HepG2 (cell line): ENCODE results near the gene EPHA2. TPM values are rescaled to one million over a fixed set of nuclear protein-coding genes. Genes with fewer than 3 reads are reported as not detected.

Source experiments
- AHR ChIP-seq: IDR thresholded peaks from 2 replicates; pipeline ENCODE4 v1.6.1; 2018; ENCODE audit warnings: missing genetic modification reagents, missing compliant biosample characterization
- ATF1 ChIP-seq: IDR thresholded peaks from 2 replicates; pipeline ENCODE4 v1.6.1; 2016; ENCODE audit warnings: mild to moderate bottlenecking, control low read depth
- EEA1 ChIP-seq: sonication (generic); formaldehyde crosslinking; IDR thresholded peaks from 2 replicates; pipeline ENCODE4 v1.5.1; 2020; ENCODE audit warnings: mild to moderate bottlenecking, missing genetic modification reagents, borderline replicate concordance
- ETV5 ChIP-seq: IDR thresholded peaks from 2 replicates; pipeline ENCODE4 v1.6.1; 2018; ENCODE audit warnings: missing biosample characterization, missing genetic modification reagents, inconsistent platforms, borderline replicate concordance
- HOXA3 ChIP-seq: sonication (generic); formaldehyde crosslinking; IDR thresholded peaks from 2 replicates; pipeline ENCODE4 v1.5.0; 2020; ENCODE audit warnings: missing genetic modification reagents
- NR1H2 ChIP-seq: sonication (generic); formaldehyde crosslinking; IDR thresholded peaks from 2 replicates; pipeline ENCODE4 v1.8.1; 2022; ENCODE audit warnings: low read depth, missing genetic modification reagents, borderline replicate concordance
- PHF5A ChIP-seq: IDR thresholded peaks from one replicate; pipeline ENCODE4 v1.6.1; 2018; ENCODE audit warnings: low read depth, missing genetic modification reagents; ENCODE audit not compliant: unreplicated experiment
- ZNF160 ChIP-seq: sonication (generic); formaldehyde crosslinking; IDR thresholded peaks from 2 replicates; pipeline ENCODE4 v1.8.0; 2022; ENCODE audit warnings: mild to moderate bottlenecking, inconsistent platforms, missing genetic modification reagents
- ZNF3 ChIP-seq: IDR thresholded peaks from 2 replicates; pipeline ENCODE4 v1.7.0; 2017; ENCODE audit warnings: inconsistent platforms
- ZNF331 ChIP-seq: sonication (generic); formaldehyde crosslinking; IDR thresholded peaks from 2 replicates; pipeline ENCODE4 v1.4.0; 2020; ENCODE audit warnings: missing genetic modification reagents
- ZNF513 ChIP-seq: sonication (generic); formaldehyde crosslinking; conservative IDR thresholded peaks from 2 replicates; pipeline ENCODE4 v1.5.0; 2020; ENCODE audit warnings: missing genetic modification reagents
- ZNF598 ChIP-seq: sonication (generic); formaldehyde crosslinking; IDR thresholded peaks from 2 replicates; pipeline ENCODE4 v1.5.1; 2020; ENCODE audit warnings: mild to moderate bottlenecking, missing genetic modification reagents, borderline replicate concordance
- ZNF703 ChIP-seq: sonication (generic); formaldehyde crosslinking; IDR thresholded peaks from 2 replicates; pipeline ENCODE4 v1.5.1; 2020; ENCODE audit warnings: missing genetic modification reagents, mild to moderate bottlenecking, moderate library complexity, borderline replicate concordance
- polyA plus RNA-seq, 8 experiments: library from polyadenylated mRNA; depleted of rRNA in 3 of 8; stranded (reverse) in 7 of 8; unstranded in 1 of 8; fragments of >200 nt; fragmentation: Illumina TruSeq in 4 of 8; extraction: Trizol in 4 of 8; gene quantifications; 2 replicates each; pipeline versions ENCODE4 v1.2.1 to v1.2.3, GENCODE V29; 2011 to 2016; ENCODE audit warnings: low read depth in 4 of 8, missing spikeins in 1 of 8, mixed read lengths in 1 of 8; ENCODE audit not compliant: insufficient read depth in 1 of 8
- total RNA-seq, 5 experiments: library from RNA; depleted of rRNA; stranded (reverse); fragments of >200 nt; fragmentation: Illumina TruSeq; extraction: Trizol; gene quantifications; 2 replicates each; pipeline ENCODE4 v1.2.3, GENCODE V29; 2016; ENCODE audit warnings: low read depth in 1 of 5
- TF ChIP-seq, protein P1 (sequence below): sonication (generic); formaldehyde crosslinking; IDR thresholded peaks from 2 replicates; pipeline ENCODE4 v1.4.0; 2020; ENCODE audit warnings: missing genetic modification reagents
- TF ChIP-seq, protein P2 (sequence below): sonication (generic); formaldehyde crosslinking; IDR thresholded peaks from 2 replicates; pipeline ENCODE4 v1.4.0; 2020; ENCODE audit warnings: missing genetic modification reagents, borderline replicate concordance
- TF ChIP-seq, protein P3 (sequence below), 2 experiments: sonication (generic) in 1 of 2; formaldehyde crosslinking in 1 of 2; IDR thresholded peaks; 2 replicates each; pipeline versions ENCODE4 v1.4.0 to v1.6.1; 2016 to 2020; ENCODE audit warnings: borderline replicate concordance in 1 of 2, low read depth in 1 of 2, mild to moderate bottlenecking in 1 of 2, missing genetic modification reagents in 1 of 2

Gene EPHA2
- total and polyA plus RNA-seq, 2 of the 13 experiments (the other 11 are each of a cell fraction or from before 2014, with no cell fraction given) = 33.6 to 53.6 TPM

GRCh38 chr1:16187748-16188401 lies 32.0 kb upstream of the EPHA2 start (continued):
- TF ChIP-seq, protein P1, sequence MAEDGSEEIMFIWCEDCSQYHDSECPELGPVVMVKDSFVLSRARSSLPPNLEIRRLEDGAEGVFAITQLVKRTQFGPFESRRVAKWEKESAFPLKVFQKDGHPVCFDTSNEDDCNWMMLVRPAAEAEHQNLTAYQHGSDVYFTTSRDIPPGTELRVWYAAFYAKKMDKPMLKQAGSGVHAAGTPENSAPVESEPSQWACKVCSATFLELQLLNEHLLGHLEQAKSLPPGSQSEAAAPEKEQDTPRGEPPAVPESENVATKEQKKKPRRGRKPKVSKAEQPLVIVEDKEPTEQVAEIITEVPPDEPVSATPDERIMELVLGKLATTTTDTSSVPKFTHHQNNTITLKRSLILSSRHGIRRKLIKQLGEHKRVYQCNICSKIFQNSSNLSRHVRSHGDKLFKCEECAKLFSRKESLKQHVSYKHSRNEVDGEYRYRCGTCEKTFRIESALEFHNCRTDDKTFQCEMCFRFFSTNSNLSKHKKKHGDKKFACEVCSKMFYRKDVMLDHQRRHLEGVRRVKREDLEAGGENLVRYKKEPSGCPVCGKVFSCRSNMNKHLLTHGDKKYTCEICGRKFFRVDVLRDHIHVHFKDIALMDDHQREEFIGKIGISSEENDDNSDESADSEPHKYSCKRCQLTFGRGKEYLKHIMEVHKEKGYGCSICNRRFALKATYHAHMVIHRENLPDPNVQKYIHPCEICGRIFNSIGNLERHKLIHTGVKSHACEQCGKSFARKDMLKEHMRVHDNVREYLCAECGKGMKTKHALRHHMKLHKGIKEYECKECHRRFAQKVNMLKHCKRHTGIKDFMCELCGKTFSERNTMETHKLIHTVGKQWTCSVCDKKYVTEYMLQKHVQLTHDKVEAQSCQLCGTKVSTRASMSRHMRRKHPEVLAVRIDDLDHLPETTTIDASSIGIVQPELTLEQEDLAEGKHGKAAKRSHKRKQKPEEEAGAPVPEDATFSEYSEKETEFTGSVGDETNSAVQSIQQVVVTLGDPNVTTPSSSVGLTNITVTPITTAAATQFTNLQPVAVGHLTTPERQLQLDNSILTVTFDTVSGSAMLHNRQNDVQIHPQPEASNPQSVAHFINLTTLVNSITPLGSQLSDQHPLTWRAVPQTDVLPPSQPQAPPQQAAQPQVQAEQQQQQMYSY (CRISPR knock-in tag) = no peak
- TF ChIP-seq, protein P2, sequence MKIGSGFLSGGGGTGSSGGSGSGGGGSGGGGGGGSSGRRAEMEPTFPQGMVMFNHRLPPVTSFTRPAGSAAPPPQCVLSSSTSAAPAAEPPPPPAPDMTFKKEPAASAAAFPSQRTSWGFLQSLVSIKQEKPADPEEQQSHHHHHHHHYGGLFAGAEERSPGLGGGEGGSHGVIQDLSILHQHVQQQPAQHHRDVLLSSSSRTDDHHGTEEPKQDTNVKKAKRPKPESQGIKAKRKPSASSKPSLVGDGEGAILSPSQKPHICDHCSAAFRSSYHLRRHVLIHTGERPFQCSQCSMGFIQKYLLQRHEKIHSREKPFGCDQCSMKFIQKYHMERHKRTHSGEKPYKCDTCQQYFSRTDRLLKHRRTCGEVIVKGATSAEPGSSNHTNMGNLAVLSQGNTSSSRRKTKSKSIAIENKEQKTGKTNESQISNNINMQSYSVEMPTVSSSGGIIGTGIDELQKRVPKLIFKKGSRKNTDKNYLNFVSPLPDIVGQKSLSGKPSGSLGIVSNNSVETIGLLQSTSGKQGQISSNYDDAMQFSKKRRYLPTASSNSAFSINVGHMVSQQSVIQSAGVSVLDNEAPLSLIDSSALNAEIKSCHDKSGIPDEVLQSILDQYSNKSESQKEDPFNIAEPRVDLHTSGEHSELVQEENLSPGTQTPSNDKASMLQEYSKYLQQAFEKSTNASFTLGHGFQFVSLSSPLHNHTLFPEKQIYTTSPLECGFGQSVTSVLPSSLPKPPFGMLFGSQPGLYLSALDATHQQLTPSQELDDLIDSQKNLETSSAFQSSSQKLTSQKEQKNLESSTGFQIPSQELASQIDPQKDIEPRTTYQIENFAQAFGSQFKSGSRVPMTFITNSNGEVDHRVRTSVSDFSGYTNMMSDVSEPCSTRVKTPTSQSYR (CRISPR knock-in tag) = no peak
- TF ChIP-seq ETV5 (peak; percentile 52; the same call in 1 of the 2 replicates), ZNF513 (no peak), ZNF331 (no peak), PHF5A (CRISPR knock-in tag) (no peak), ZNF703 (CRISPR knock-in tag) (no peak), ZNF160 (no peak), ATF1 (CRISPR knock-in tag) (no peak), ZNF3 (CRISPR knock-in tag) (no peak), NR1H2 (CRISPR knock-in tag) (no peak), AHR (CRISPR knock-in tag) (no peak), HOXA3 (no peak; the same call in 1 of the 2 replicates), EEA1 (no peak), ZNF598 (CRISPR knock-in tag) (no peak)
- TF ChIP-seq, protein P3, sequence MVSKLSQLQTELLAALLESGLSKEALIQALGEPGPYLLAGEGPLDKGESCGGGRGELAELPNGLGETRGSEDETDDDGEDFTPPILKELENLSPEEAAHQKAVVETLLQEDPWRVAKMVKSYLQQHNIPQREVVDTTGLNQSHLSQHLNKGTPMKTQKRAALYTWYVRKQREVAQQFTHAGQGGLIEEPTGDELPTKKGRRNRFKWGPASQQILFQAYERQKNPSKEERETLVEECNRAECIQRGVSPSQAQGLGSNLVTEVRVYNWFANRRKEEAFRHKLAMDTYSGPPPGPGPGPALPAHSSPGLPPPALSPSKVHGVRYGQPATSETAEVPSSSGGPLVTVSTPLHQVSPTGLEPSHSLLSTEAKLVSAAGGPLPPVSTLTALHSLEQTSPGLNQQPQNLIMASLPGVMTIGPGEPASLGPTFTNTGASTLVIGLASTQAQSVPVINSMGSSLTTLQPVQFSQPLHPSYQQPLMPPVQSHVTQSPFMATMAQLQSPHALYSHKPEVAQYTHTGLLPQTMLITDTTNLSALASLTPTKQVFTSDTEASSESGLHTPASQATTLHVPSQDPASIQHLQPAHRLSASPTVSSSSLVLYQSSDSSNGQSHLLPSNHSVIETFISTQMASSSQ (IDR thresholded peaks at IDR 0.05; ENCODE audit: low read depth) = no peak
- TF ChIP-seq, protein P3 (CRISPR knock-in tag; IDR thresholded peaks at IDR 0.05; ENCODE audit: borderline replicate concordance) = no peak
